ENCODE measurements around the gene FXR2. TPM values are rescaled to one million over a fixed set of nuclear protein-coding genes. Genes with fewer than 3 reads are reported as not detected.

Gene FXR2
- total and polyA plus RNA-seq, 10 of the 15 experiments (the other 5 are each of a cell fraction or from before 2014, with no cell fraction given) = 1.6 to 33.3 (median 22.0) TPM

GRCh38 chr17:7583253-7584109, 31.2 kb downstream of the FXR2 start, which contains the start of gene MPDU1:
TSS of gene MPDU1 (plus strand) at chr17:7583852. CDS start at chr17:7583863, 11 bp downstream.
- intact Hi-C loops (cut with micrococcal nuclease; ENCODE audit: unreplicated experiment) (loop anchor here (5.0 kb wide), 1 partner anchor 34 kb away; no protein-coding TSS in a partner anchor), in situ Hi-C loops (cut with MboI) (no loop called here)
- peak; percentile 77 for ATAC-seq
- Histone ChIP-seq H3K9ac (ENCODE audit: control insufficient read depth, insufficient read depth, low read length) (peak within 1 kb of the TSS; percentile 100), H3K4me2 (ENCODE audit: control insufficient read depth, insufficient read depth) (peak within 1 kb of the TSS; percentile 98), H3K36me3 (ENCODE audit: control insufficient read depth in 2 of 2, insufficient read depth in 2 of 2, low read length in 1 of 2) (peaks cover 5 to 12% of the 10 kb centered on the region in 2 experiments; a peak in 3 of 4 replicates), H3K4me3 (peak within 1 kb of the TSS; percentile 75), H3K27me3 (replicated peaks in 1 of 2; ENCODE audit: control insufficient read depth in 2 of 2, insufficient read depth in 2 of 2, low read length in 1 of 2) (no peaks in the 10 kb centered on the region), H3K9me3 (replicated peaks; ENCODE audit: control insufficient read depth, insufficient read depth, low read length) (no peaks in the 10 kb centered on the region), H2AFZ (ENCODE audit: control insufficient read depth, low read depth, low read length) (peak within 1 kb of the TSS; percentile 100), H4K20me1 (ENCODE audit: control insufficient read depth, insufficient read depth) (no peaks in the 10 kb centered on the region; the same call in 1 of the 2 replicates), H3K4me1 (ENCODE audit: control insufficient read depth, insufficient read depth, low read length) (peaks cover 38% of the 10 kb centered on the region), H3K79me2 (ENCODE audit: control insufficient read depth, insufficient read depth, low read length) (peaks cover 32% of the 10 kb centered on the region), H3K27ac (ENCODE audit: control insufficient read depth, insufficient read depth) (peak within 1 kb of the TSS; percentile 99)
- ChIA-PET POLR2A (interaction anchor here (0.6 to 3.6 kb wide), 14 partner anchors 10 to 246 kb away, joined by 3 to 39 read pairs (median 5); partner anchors contain the start of genes FXR2, SAT2, TMEM102 and TNFSF13), SMC1A (ENCODE audit: uncharacterized antibody, unreplicated experiment) (interaction anchor here (0.6 to 4.6 kb wide), 14 partner anchors 8 to 553 kb away, joined by 3 to 42 read pairs (median 3); partner anchors contain the start of genes SHBG, TP53 and WRAP53), RAD21 (ENCODE audit: unreplicated experiment) (interaction anchor here (0.5 to 4.0 kb wide), 8 partner anchors 10 to 228 kb away, joined by 3 to 43 read pairs (median 8); partner anchors contain the start of genes FXR2, SENP3, TP53 and WRAP53), CTCF (interaction anchor here (0.7 to 3.8 kb wide), 14 partner anchors 9 to 227 kb away, joined by 3 to 46 read pairs (median 3); partner anchors contain the start of genes SENP3, TNFSF12, TNFSF13 and TP53)
- BruUV-seq (replicated peaks) = TSS peak; percentile 88
- WGBS (ENCODE audit: insufficient coverage, insufficient replicate concordance, low lambda C conversion rate, missing lambda C conversion rate) = 10% methylated on average over 69 of the region's 69 CpGs
- DNase-seq (ENCODE audit: low read depth, low spot score) = peak; percentile 84
- peak; percentile 98 for FAIRE-seq
- TF ChIP-seq NBN (IDR thresholded peaks at IDR 0.05) = peak; percentile 97
- TF ChIP-seq SIX5 (IDR thresholded peaks at IDR 0.05; ENCODE audit: low read depth, low read length, severe bottlenecking) = peak; percentile 68
- TF ChIP-seq IKZF1 (conservative IDR thresholded peaks at IDR 0.05) = peak; percentile 85
- no peak for TF ChIP-seq KLF5 (IDR thresholded peaks at IDR 0.05; ENCODE audit: partially characterized antibody)
- peak; percentile 62; the same call in 1 of the 2 replicates for TF ChIP-seq GATAD2B (conservative IDR thresholded peaks at IDR 0.05; ENCODE audit: low read depth)
- peak; percentile 66; the same call in 1 of the 2 replicates for TF ChIP-seq TARDBP (IDR thresholded peaks at IDR 0.05; ENCODE audit: borderline replicate concordance)
- TF ChIP-seq SREBF1 (IDR thresholded peaks at IDR 0.05; ENCODE audit: low read length) = no peak
- peak; percentile 77 for TF ChIP-seq HCFC1 (IDR thresholded peaks at IDR 0.05; ENCODE audit: low read length)
- TF ChIP-seq IRF4 (IDR thresholded peaks at IDR 0.05; ENCODE audit: low read depth, low read length) = no peak; the same call in 1 of the 2 replicates
- TF ChIP-seq RFX5 (IDR thresholded peaks at IDR 0.05; ENCODE audit: low read depth, low read length) = no peak
- 0 out of 2 replicates have a peak, but pooled peaks have one; percentile 39 for TF ChIP-seq HDAC2 (IDR thresholded peaks at IDR 0.05)
- no peak for TF ChIP-seq JUNB (IDR thresholded peaks at IDR 0.05)
- TF ChIP-seq IRF5 (IDR thresholded peaks at IDR 0.05; ENCODE audit: borderline replicate concordance) = no peak
- TF ChIP-seq, protein P1, sequence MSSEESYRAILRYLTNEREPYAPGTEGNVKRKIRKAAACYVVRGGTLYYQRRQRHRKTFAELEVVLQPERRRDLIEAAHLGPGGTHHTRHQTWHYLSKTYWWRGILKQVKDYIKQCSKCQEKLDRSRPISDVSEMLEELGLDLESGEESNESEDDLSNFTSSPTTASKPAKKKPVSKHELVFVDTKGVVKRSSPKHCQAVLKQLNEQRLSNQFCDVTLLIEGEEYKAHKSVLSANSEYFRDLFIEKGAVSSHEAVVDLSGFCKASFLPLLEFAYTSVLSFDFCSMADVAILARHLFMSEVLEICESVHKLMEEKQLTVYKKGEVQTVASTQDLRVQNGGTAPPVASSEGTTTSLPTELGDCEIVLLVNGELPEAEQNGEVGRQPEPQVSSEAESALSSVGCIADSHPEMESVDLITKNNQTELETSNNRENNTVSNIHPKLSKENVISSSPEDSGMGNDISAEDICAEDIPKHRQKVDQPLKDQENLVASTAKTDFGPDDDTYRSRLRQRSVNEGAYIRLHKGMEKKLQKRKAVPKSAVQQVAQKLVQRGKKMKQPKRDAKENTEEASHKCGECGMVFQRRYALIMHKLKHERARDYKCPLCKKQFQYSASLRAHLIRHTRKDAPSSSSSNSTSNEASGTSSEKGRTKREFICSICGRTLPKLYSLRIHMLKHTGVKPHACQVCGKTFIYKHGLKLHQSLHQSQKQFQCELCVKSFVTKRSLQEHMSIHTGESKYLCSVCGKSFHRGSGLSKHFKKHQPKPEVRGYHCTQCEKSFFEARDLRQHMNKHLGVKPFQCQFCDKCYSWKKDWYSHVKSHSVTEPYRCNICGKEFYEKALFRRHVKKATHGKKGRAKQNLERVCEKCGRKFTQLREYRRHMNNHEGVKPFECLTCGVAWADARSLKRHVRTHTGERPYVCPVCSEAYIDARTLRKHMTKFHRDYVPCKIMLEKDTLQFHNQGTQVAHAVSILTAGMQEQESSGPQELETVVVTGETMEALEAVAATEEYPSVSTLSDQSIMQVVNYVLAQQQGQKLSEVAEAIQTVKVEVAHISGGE (CRISPR knock-in tag; IDR thresholded peaks at IDR 0.05) = 0 out of 2 replicates have a peak, but pooled peaks have one; percentile 85
- TF ChIP-seq IKZF2 (IDR thresholded peaks at IDR 0.05) = peak; percentile 20; a peak in 1 of 4 replicates
- no peak for TF ChIP-seq EP300 (IDR thresholded peaks at IDR 0.05; ENCODE audit: borderline replicate concordance in 1 of 2, control insufficient read depth in 1 of 2, low read depth in 2 of 2, low read length in 2 of 2)
- no peak for TF ChIP-seq KAT2A (conservative IDR thresholded peaks at IDR 0.05; ENCODE audit: control insufficient read depth, low read depth, low read length)
- no peak for TF ChIP-seq CHD4 (IDR thresholded peaks at IDR 0.05)
- TF ChIP-seq SREBF2 (IDR thresholded peaks at IDR 0.05; ENCODE audit: low read length) = peak; percentile 83
- no peak for TF ChIP-seq TCF3 (IDR thresholded peaks at IDR 0.05; ENCODE audit: borderline replicate concordance, insufficient read depth, low read depth, low read length)
